WTC11 (cell line): ENCODE data around the gene FITM1.

Experiments
- ESRRA ChIP-seq: sonication (generic); formaldehyde crosslinking; IDR thresholded peaks from 2 replicates; pipeline ENCODE4 v1.8.1; 2022; ENCODE audit warnings: mild to moderate bottlenecking, missing genetic modification reagents, borderline replicate concordance
- FOXK1 ChIP-seq: sonication (generic); formaldehyde crosslinking; IDR thresholded peaks from 2 replicates; pipeline ENCODE4 v1.8.0; 2022; ENCODE audit warnings: mild to moderate bottlenecking, moderate library complexity, missing genetic modification reagents
- IRF2 ChIP-seq: sonication (generic); formaldehyde crosslinking; IDR thresholded peaks from 2 replicates; pipeline ENCODE4 v1.8.0; 2022; ENCODE audit warnings: low read depth, missing genetic modification reagents, borderline replicate concordance
- TF ChIP-seq, protein P1 (sequence below): fragments of 200-600 bp; IDR thresholded peaks from 2 replicates; pipeline ENCODE4 v1.8.0; 2022; ENCODE audit warnings: antibody characterized with exemption

DNA sequence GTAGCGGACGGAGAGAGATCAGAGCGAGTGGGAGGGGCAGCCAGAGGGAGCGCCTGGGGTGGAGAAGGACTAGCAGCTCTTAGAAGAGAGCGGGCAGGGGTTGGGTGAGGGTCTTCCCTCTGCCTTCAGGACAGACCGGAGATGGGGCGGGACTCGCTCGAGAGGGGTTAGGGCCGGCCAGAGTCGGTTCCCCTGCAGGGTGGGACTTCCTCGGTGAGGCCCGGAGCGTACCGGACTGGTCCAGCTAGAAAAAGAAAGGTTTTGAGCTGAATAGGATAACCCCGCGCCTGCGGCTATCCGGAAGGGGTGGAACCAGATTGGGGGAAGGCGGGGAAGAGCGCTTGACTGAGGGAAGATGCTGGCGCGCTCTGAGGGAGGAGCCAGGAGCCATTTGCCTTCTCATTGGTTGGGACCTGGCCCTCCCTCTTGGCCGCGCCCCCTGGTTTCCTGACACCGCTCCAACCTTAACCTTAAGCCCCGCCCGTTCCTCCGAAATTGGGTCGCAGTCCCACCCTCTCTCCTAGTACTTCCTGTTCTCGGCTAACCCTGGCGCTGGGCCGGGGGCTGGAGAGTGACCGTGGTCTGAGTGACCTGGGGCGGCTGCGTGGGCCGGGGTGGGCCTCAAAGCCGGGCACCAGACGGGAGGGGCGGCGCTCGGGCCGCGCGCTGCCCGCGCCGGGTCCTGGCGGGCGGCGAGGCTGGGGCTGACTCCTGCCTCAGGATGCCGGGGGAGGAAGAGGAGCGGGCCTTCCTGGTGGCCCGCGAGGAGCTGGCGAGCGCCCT is 16.7 kb downstream of the FITM1 start, which contains the start of gene RNF31:
- TF ChIP-seq ESRRA (CRISPR knock-in tag) (no peak), IRF2 (CRISPR knock-in tag) (no peak), FOXK1 (CRISPR knock-in tag) (no peak)
- TF ChIP-seq, protein P1, sequence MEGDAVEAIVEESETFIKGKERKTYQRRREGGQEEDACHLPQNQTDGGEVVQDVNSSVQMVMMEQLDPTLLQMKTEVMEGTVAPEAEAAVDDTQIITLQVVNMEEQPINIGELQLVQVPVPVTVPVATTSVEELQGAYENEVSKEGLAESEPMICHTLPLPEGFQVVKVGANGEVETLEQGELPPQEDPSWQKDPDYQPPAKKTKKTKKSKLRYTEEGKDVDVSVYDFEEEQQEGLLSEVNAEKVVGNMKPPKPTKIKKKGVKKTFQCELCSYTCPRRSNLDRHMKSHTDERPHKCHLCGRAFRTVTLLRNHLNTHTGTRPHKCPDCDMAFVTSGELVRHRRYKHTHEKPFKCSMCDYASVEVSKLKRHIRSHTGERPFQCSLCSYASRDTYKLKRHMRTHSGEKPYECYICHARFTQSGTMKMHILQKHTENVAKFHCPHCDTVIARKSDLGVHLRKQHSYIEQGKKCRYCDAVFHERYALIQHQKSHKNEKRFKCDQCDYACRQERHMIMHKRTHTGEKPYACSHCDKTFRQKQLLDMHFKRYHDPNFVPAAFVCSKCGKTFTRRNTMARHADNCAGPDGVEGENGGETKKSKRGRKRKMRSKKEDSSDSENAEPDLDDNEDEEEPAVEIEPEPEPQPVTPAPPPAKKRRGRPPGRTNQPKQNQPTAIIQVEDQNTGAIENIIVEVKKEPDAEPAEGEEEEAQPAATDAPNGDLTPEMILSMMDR: no peak
